ENCODE measurements around the gene TRIO.

The TRIO gene

GRCh38 chr5:14479143-14479696 is 336.1 kb downstream of the TRIO start:
- no peaks in the 10 kb centered on the region for H3K79me1 ChIP-seq (ENCODE audit: low read depth, low read length)
- no peaks in the 10 kb centered on the region for H3K9me3 ChIP-seq (replicated peaks in 1 of 2; ENCODE audit: control insufficient read depth in 2 of 2, insufficient read depth in 1 of 2, low read depth in 1 of 2, low read length in 2 of 2)
- H4K91ac ChIP-seq (ENCODE audit: low read depth, low read length, poor library complexity): no peak overlapping the region
- H3K18ac ChIP-seq (ENCODE audit: low read length): no peak overlapping the region
- no peak overlapping the region for H2AK5ac ChIP-seq (ENCODE audit: low read depth, low read length)
- H3K27ac ChIP-seq (replicated peaks; ENCODE audit: low read length): no peak overlapping the region
- no peak overlapping the region for H3K23ac ChIP-seq (ENCODE audit: low read depth, low read length, poor library complexity)
- no peaks in the 10 kb centered on the region for H3K27me3 ChIP-seq (ENCODE audit: control insufficient read depth in 3 of 3, insufficient read depth in 3 of 3, low read depth in 1 of 3, low read length in 3 of 3)
- no peak overlapping the region for H4K8ac ChIP-seq (ENCODE audit: low read depth, low read length)
- no peak overlapping the region for H2BK15ac ChIP-seq (ENCODE audit: low read length)
- H2AFZ ChIP-seq (ENCODE audit: low read length): no peak overlapping the region
- H3K9ac ChIP-seq (ENCODE audit: low read depth, low read length, poor library complexity): no peak overlapping the region
- no peak overlapping the region for H3K14ac ChIP-seq (ENCODE audit: low read length)
- H2BK120ac ChIP-seq (ENCODE audit: low read depth, low read length): no peak overlapping the region
- peaks cover 26 to 99% of the 10 kb centered on the region in 2 donors for H3K36me3 ChIP-seq (replicated peaks in 1 of 2; ENCODE audit: control insufficient read depth in 2 of 2, insufficient read depth in 2 of 2, low read length in 2 of 2)
- no CpG with 5 or more reads among the region's 3 CpGs for WGBS, 2 donors (ENCODE audit: extremely low coverage in 2 of 2, insufficient read length in 2 of 2, insufficient replicate concordance in 1 of 2)
- no peak overlapping the region for H3K4me2 ChIP-seq (ENCODE audit: insufficient read depth, low read length, poor library complexity, severe bottlenecking)
- H2BK12ac ChIP-seq (ENCODE audit: low read length): no peak overlapping the region
- DNase-seq (ENCODE audit: low spot score): no peak
- no peaks in the 10 kb centered on the region for H3K4me1 ChIP-seq (ENCODE audit: control insufficient read depth in 2 of 2, insufficient read depth in 1 of 2, low read depth in 1 of 2, low read length in 2 of 2)
- H3K4ac ChIP-seq (ENCODE audit: low read length): no peak overlapping the region
- H2BK5ac ChIP-seq (ENCODE audit: low read length): no peak overlapping the region
- H3K4me3 ChIP-seq (ENCODE audit: low read length in 2 of 2): no peak overlapping the region

DNA sequence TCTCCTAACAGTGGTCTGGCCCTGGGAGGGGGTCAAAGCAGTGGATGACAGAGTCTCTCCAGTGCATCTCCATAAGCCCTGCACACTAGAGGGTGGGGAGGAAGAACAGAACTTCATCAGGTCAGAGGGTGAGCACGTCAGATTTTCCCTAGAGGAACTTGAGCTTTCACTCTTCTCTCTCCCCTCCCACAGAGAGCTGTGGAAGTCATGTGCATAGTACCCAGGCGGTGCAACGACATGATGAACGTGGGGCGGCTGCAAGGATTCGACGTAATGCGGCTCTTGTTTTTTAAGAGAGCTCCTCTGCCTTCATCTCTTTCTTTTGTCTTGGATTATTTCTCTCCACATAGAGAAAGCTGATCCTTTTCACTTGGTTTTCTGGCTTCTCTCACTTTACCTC is 338.2 kb downstream of the TRIO start:
- H3K4ac ChIP-seq (ENCODE audit: low read length): no peak overlapping the region

DNA sequence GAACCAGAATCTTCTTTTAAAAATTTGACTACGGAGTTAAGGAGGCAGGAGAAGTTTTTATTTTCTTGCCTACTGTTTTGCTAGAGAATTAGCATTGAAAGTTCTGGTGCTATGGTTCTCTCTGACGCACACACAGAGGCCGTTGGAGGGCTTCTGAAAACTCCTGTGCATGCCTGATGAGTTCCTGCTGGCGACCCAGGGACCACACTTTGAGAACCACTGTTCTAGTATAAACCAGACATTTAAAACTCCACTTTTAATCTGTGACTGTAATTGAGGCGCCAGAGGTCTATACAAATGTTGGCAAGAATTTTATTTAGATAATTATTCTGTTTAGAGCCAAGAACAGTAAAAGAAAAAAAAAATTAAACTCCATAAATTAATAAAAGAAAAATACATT is 338.9 kb downstream of the TRIO start:
- no CpG with 5 or more reads among the region's 5 CpGs for WGBS, 2 donors (ENCODE audit: extremely low coverage in 2 of 2, insufficient read length in 2 of 2, insufficient replicate concordance in 1 of 2)

More for the DNA sequence above, 338.2 kb downstream of the TRIO start:
- Histone ChIP-seq H2BK15ac (ENCODE audit: low read length) (no peak overlapping the region), H3K27ac (replicated peaks; ENCODE audit: low read length) (no peak overlapping the region), H3K4me2 (ENCODE audit: insufficient read depth, low read length, poor library complexity, severe bottlenecking) (no peak overlapping the region), H4K8ac (ENCODE audit: low read depth, low read length) (no peak overlapping the region), H3K36me3 (replicated peaks in 1 of 2; ENCODE audit: control insufficient read depth in 2 of 2, insufficient read depth in 2 of 2, low read length in 2 of 2) (peaks cover 30 to 98% of the 10 kb centered on the region in 2 donors), H2AK5ac (ENCODE audit: low read depth, low read length) (no peak overlapping the region), H4K91ac (ENCODE audit: low read depth, low read length, poor library complexity) (no peak overlapping the region), H3K9me3 (replicated peaks in 1 of 2; ENCODE audit: control insufficient read depth in 2 of 2, insufficient read depth in 1 of 2, low read depth in 1 of 2, low read length in 2 of 2) (no peaks in the 10 kb centered on the region), H3K9ac (ENCODE audit: low read depth, low read length, poor library complexity) (no peak overlapping the region), H3K23ac (ENCODE audit: low read depth, low read length, poor library complexity) (no peak overlapping the region), H3K14ac (ENCODE audit: low read length) (no peak overlapping the region), H3K27me3 (ENCODE audit: control insufficient read depth in 3 of 3, insufficient read depth in 3 of 3, low read depth in 1 of 3, low read length in 3 of 3) (no peaks in the 10 kb centered on the region), H3K4me1 (ENCODE audit: control insufficient read depth in 2 of 2, insufficient read depth in 1 of 2, low read depth in 1 of 2, low read length in 2 of 2) (no peaks in the 10 kb centered on the region), H3K4me3 (ENCODE audit: low read length in 2 of 2) (no peak overlapping the region), H3K18ac (ENCODE audit: low read length) (no peak overlapping the region), H3K79me1 (ENCODE audit: low read depth, low read length) (no peaks in the 10 kb centered on the region), H2AFZ (ENCODE audit: low read length) (no peak overlapping the region), H2BK120ac (ENCODE audit: low read depth, low read length) (no peak overlapping the region), H2BK5ac (ENCODE audit: low read length) (no peak overlapping the region), H2BK12ac (ENCODE audit: low read length) (no peak overlapping the region)
- DNase-seq (ENCODE audit: low spot score): no peak
- WGBS, 2 donors (ENCODE audit: extremely low coverage in 2 of 2, insufficient read length in 2 of 2, insufficient replicate concordance in 1 of 2): no CpG with 5 or more reads among the region's 8 CpGs

GRCh38 chr5:14483504-14484157 is 340.5 kb downstream of the TRIO start:
- no peak overlapping the region for H4K91ac ChIP-seq (ENCODE audit: low read depth, low read length, poor library complexity)
- H2AK5ac ChIP-seq (ENCODE audit: low read depth, low read length): no peak overlapping the region
- H2BK120ac ChIP-seq (ENCODE audit: low read depth, low read length): no peak overlapping the region
- DNase-seq (ENCODE audit: low spot score): no peak
- no peak overlapping the region for H3K14ac ChIP-seq (ENCODE audit: low read length)
- H3K9me3 ChIP-seq (replicated peaks in 1 of 2; ENCODE audit: control insufficient read depth in 2 of 2, insufficient read depth in 1 of 2, low read depth in 1 of 2, low read length in 2 of 2): no peaks in the 10 kb centered on the region
- no peak overlapping the region for H3K4ac ChIP-seq (ENCODE audit: low read length)
- H3K4me3 ChIP-seq (ENCODE audit: low read length in 2 of 2): peak overlapping the region in 1 of 2 donors; percentile 29
- no peak overlapping the region for H2AFZ ChIP-seq (ENCODE audit: low read length)
- no peak overlapping the region for H2BK15ac ChIP-seq (ENCODE audit: low read length)
- H3K9ac ChIP-seq (ENCODE audit: low read depth, low read length, poor library complexity): peak overlapping the region; percentile 30
- peaks cover 33 to 93% of the 10 kb centered on the region in 2 donors for H3K36me3 ChIP-seq (replicated peaks in 1 of 2; ENCODE audit: control insufficient read depth in 2 of 2, insufficient read depth in 2 of 2, low read length in 2 of 2)
- H3K4me1 ChIP-seq (ENCODE audit: control insufficient read depth in 2 of 2, insufficient read depth in 1 of 2, low read depth in 1 of 2, low read length in 2 of 2): no peaks in the 10 kb centered on the region
- H3K27me3 ChIP-seq (ENCODE audit: control insufficient read depth in 3 of 3, insufficient read depth in 3 of 3, low read depth in 1 of 3, low read length in 3 of 3): no peaks in the 10 kb centered on the region
- H3K18ac ChIP-seq (ENCODE audit: low read length): no peak overlapping the region
- no peak overlapping the region for H4K8ac ChIP-seq (ENCODE audit: low read depth, low read length)
- H3K4me2 ChIP-seq (ENCODE audit: insufficient read depth, low read length, poor library complexity, severe bottlenecking): no peak overlapping the region
- no CpG with 5 or more reads among the region's 16 CpGs for WGBS, 2 donors (ENCODE audit: extremely low coverage in 2 of 2, insufficient read length in 2 of 2, insufficient replicate concordance in 1 of 2)
- H3K79me1 ChIP-seq (ENCODE audit: low read depth, low read length): no peaks in the 10 kb centered on the region
- no peak overlapping the region for H3K27ac ChIP-seq (replicated peaks; ENCODE audit: low read length)
- H3K23ac ChIP-seq (ENCODE audit: low read depth, low read length, poor library complexity): no peak overlapping the region
- no peak overlapping the region for H2BK12ac ChIP-seq (ENCODE audit: low read length)
- no peak overlapping the region for H2BK5ac ChIP-seq (ENCODE audit: low read length)

More for the DNA sequence above, 338.9 kb downstream of the TRIO start:
- H3K18ac ChIP-seq (ENCODE audit: low read length): no peak overlapping the region
- H2AFZ ChIP-seq (ENCODE audit: low read length): no peak overlapping the region
- H3K9me3 ChIP-seq (replicated peaks in 1 of 2; ENCODE audit: control insufficient read depth in 2 of 2, insufficient read depth in 1 of 2, low read depth in 1 of 2, low read length in 2 of 2): no peaks in the 10 kb centered on the region
- H3K9ac ChIP-seq (ENCODE audit: low read depth, low read length, poor library complexity): no peak overlapping the region
- H3K79me1 ChIP-seq (ENCODE audit: low read depth, low read length): no peaks in the 10 kb centered on the region
- no peaks in the 10 kb centered on the region for H3K4me1 ChIP-seq (ENCODE audit: control insufficient read depth in 2 of 2, insufficient read depth in 1 of 2, low read depth in 1 of 2, low read length in 2 of 2)
- DNase-seq (ENCODE audit: low spot score): no peak
- no peak overlapping the region for H2BK15ac ChIP-seq (ENCODE audit: low read length)
- H3K36me3 ChIP-seq (replicated peaks in 1 of 2; ENCODE audit: control insufficient read depth in 2 of 2, insufficient read depth in 2 of 2, low read length in 2 of 2): peaks cover 32 to 98% of the 10 kb centered on the region in 2 donors
- no peak overlapping the region for H3K27ac ChIP-seq (replicated peaks; ENCODE audit: low read length)
- H3K4me3 ChIP-seq (ENCODE audit: low read length in 2 of 2): no peak overlapping the region
- no peak overlapping the region for H2BK120ac ChIP-seq (ENCODE audit: low read depth, low read length)
- no peak overlapping the region for H3K4me2 ChIP-seq (ENCODE audit: insufficient read depth, low read length, poor library complexity, severe bottlenecking)
- no peak overlapping the region for H4K8ac ChIP-seq (ENCODE audit: low read depth, low read length)
- no peaks in the 10 kb centered on the region for H3K27me3 ChIP-seq (ENCODE audit: control insufficient read depth in 3 of 3, insufficient read depth in 3 of 3, low read depth in 1 of 3, low read length in 3 of 3)
- H4K91ac ChIP-seq (ENCODE audit: low read depth, low read length, poor library complexity): no peak overlapping the region
- H3K14ac ChIP-seq (ENCODE audit: low read length): no peak overlapping the region
- no peak overlapping the region for H2AK5ac ChIP-seq (ENCODE audit: low read depth, low read length)
- no peak overlapping the region for H3K4ac ChIP-seq (ENCODE audit: low read length)
- H2BK12ac ChIP-seq (ENCODE audit: low read length): no peak overlapping the region
- H2BK5ac ChIP-seq (ENCODE audit: low read length): no peak overlapping the region
- H3K23ac ChIP-seq (ENCODE audit: low read depth, low read length, poor library complexity): no peak overlapping the region

Data from neuronal stem cell (in vitro differentiated cells).